ENCODE measurements around the gene KCNN1.

The KCNN1 gene

GRCh38 chr19:17953316-17953801, 13.5 kb upstream of the KCNN1 start:
- DNase-seq (ENCODE audit: low read depth): no peak
- H3K4me3 ChIP-seq (ENCODE audit: low read depth, low read length): no peak overlapping the region
- no peak for TF ChIP-seq CTCF (conservative IDR thresholded peaks at IDR 0.05; ENCODE audit: low read depth, low read length)

- no peak overlapping the region for H3K4me3 ChIP-seq (ENCODE audit: low read depth, low read length)
- TF ChIP-seq CTCF (conservative IDR thresholded peaks at IDR 0.05; ENCODE audit: low read depth, low read length): no peak
These were observed 13.0 kb upstream of the KCNN1 start for GRCh38 chr19:17953869-17954268.

GRCh38 chr19:17954401-17954800, 12.5 kb upstream of the KCNN1 start:
- no peak for DNase-seq (ENCODE audit: low read depth)
- no peak for TF ChIP-seq CTCF (conservative IDR thresholded peaks at IDR 0.05; ENCODE audit: low read depth, low read length)
- no peak overlapping the region for H3K4me3 ChIP-seq (ENCODE audit: low read depth, low read length)

More at GRCh38 chr19:17953869-17954268, 13.0 kb upstream of the KCNN1 start:
- no peak for DNase-seq (ENCODE audit: low read depth)

- no peak overlapping the region for H3K4me3 ChIP-seq (ENCODE audit: low read depth, low read length)
- no peak for TF ChIP-seq CTCF (conservative IDR thresholded peaks at IDR 0.05; ENCODE audit: low read depth, low read length)
- no peak for DNase-seq (ENCODE audit: low read depth)
These were observed 9.6 kb upstream of the KCNN1 start for GRCh38 chr19:17957149-17957849.

GRCh38 chr19:17957885-17958284, 9.0 kb upstream of the KCNN1 start:
- DNase-seq (ENCODE audit: low read depth): no peak
- H3K4me3 ChIP-seq (ENCODE audit: low read depth, low read length): no peak overlapping the region
- TF ChIP-seq CTCF (conservative IDR thresholded peaks at IDR 0.05; ENCODE audit: low read depth, low read length): no peak

- TF ChIP-seq CTCF (conservative IDR thresholded peaks at IDR 0.05; ENCODE audit: low read depth, low read length): no peak
- H3K4me3 ChIP-seq (ENCODE audit: low read depth, low read length): no peak overlapping the region
- DNase-seq (ENCODE audit: low read depth): peak; percentile 13
These were observed 2.8 kb upstream of the KCNN1 start for GRCh38 chr19:17963936-17964691.
